Keratinocyte (primary cell): Measurements from ENCODE around the gene ELOVL6. TPM values are rescaled to one million over a fixed set of nuclear protein-coding genes. Genes with fewer than 3 reads are reported as not detected.

Experiments
- DNase-seq: peaks from one replicate; pipeline ENCODE4 v3.0.0-alpha.2; 2011; ENCODE audit warnings: low read depth, missing footprints, low spot score
- FAIRE-seq: peaks from 2 replicates; lab custom pipeline; 2011; peaks lifted over from hg19 to GRCh38; lab: Jason Lieb, UNC
- H2AFZ ChIP-seq: 2 replicates; pipeline ENCODE4 v1.6.0; 2012; ENCODE audit warnings: low read length, control low read depth, inconsistent platforms; ENCODE audit not compliant: control insufficient read depth
- H3K27ac ChIP-seq: 2 replicates; pipeline ENCODE4 v1.5.1; 2011; ENCODE audit warnings: low read length; ENCODE audit not compliant: control insufficient read depth, insufficient read depth
- H3K27me3 ChIP-seq: 3 replicates; pipeline ENCODE4 v1.6.0; 2011; ENCODE audit warnings: low read length; ENCODE audit not compliant: control insufficient read depth, insufficient read depth; ENCODE audit errors: extremely low read depth
- H3K36me3 ChIP-seq, 2 experiments: 2 replicates in 1 of 2; 3 replicates in 1 of 2; pipeline ENCODE4 v1.5.1; 2011; ENCODE audit warnings: low read length in 2 of 2, mild to moderate bottlenecking in 1 of 2; ENCODE audit not compliant: control insufficient read depth in 2 of 2, insufficient read depth in 2 of 2; ENCODE audit errors: extremely low read depth in 1 of 2
- H3K4me1 ChIP-seq: 3 replicates; pipeline ENCODE4 v1.5.1; 2011; ENCODE audit warnings: low read length; ENCODE audit not compliant: control insufficient read depth, insufficient read depth; ENCODE audit errors: extremely low read depth
- H3K4me2 ChIP-seq: 3 replicates; pipeline ENCODE4 v1.6.0; 2011; ENCODE audit warnings: low read depth, low read length; ENCODE audit not compliant: control insufficient read depth, insufficient read depth; ENCODE audit errors: extremely low read depth
- H3K4me3 ChIP-seq, 3 experiments: fragments of 200-600 bp in 1 of 3; sonication (generic) in 1 of 3; 2 replicates in 2 of 3; 3 replicates in 1 of 3; pipeline ENCODE4 v1.5.1; 2011 to 2016; ENCODE audit warnings: low read length in 3 of 3, mild to moderate bottlenecking in 3 of 3, control low read depth in 2 of 3, inconsistent platforms in 1 of 3, low read depth in 1 of 3, mixed read lengths in 1 of 3, mixed run types in 1 of 3, moderate library complexity in 1 of 3; ENCODE audit not compliant: control insufficient read depth in 2 of 3, insufficient read depth in 2 of 3; ENCODE audit errors: extremely low read depth in 1 of 3
- H3K79me2 ChIP-seq: 2 replicates; pipeline ENCODE4 v1.6.0; 2012; ENCODE audit warnings: low read length; ENCODE audit not compliant: control insufficient read depth, insufficient read depth
- H3K9ac ChIP-seq: 3 replicates; pipeline ENCODE4 v1.6.0; 2011; ENCODE audit warnings: low read length; ENCODE audit not compliant: control insufficient read depth, insufficient read depth; ENCODE audit errors: extremely low read depth
- H3K9me1 ChIP-seq: 3 replicates; pipeline ENCODE4 v1.6.0; 2011; ENCODE audit warnings: low read length; ENCODE audit not compliant: control insufficient read depth, insufficient read depth; ENCODE audit errors: extremely low read depth
- H3K9me3 ChIP-seq: 2 replicates; pipeline ENCODE4 v1.5.1; 2012; ENCODE audit warnings: low read depth, low read length; ENCODE audit not compliant: control insufficient read depth
- H4K20me1 ChIP-seq: 3 replicates; pipeline ENCODE4 v1.6.0; 2011; ENCODE audit warnings: low read length; ENCODE audit not compliant: control insufficient read depth, insufficient read depth; ENCODE audit errors: extremely low read depth
- EZH2 ChIP-seq: IDR thresholded peaks from one replicate; pipeline ENCODE4 v1.6.1; 2012; ENCODE audit warnings: inconsistent platforms, mild to moderate bottlenecking, low read length, moderate library complexity
- dilution Hi-C: fragments of 300-500 bp; cut with MboI; formaldehyde crosslinking; loops from one replicate; pipeline ENCODE4 v1.7.0; 2020; ENCODE audit warnings: low sequenced_read_pairs; ENCODE audit not compliant: extremely low pct_ligation_motif_present
- polyA plus RNA-seq, 5 experiments: library from polyadenylated mRNA; depleted of rRNA in 3 of 5; stranded (reverse) in 3 of 5; stranded (forward) in 1 of 5; unstranded in 1 of 5; fragments of >200 nt; gene quantifications; 1 replicate in 1 of 5; 2 replicates in 3 of 5; 3 replicates in 1 of 5; pipeline versions ENCODE4 v1.2.1 to v1.2.3, GENCODE V29; 2011 to 2012; ENCODE audit warnings: missing spikeins in 2 of 5, low read depth in 1 of 5, low replicate concordance in 1 of 5
- TF ChIP-seq, protein P1 (sequence below), 3 experiments: IDR thresholded peaks in 1 of 3; conservative IDR thresholded peaks in 1 of 3; optimal IDR thresholded peaks in 1 of 3; 2 replicates in 2 of 3; 3 replicates in 1 of 3; pipeline versions ENCODE3 to v1.5.1; 2011; ENCODE audit warnings: low read length in 3 of 3, mild to moderate bottlenecking in 3 of 3, moderate library complexity in 2 of 3, control low read depth in 1 of 3, inconsistent platforms in 1 of 3; ENCODE audit not compliant: insufficient read depth in 2 of 3; ENCODE audit errors: extremely low read depth in 1 of 3

Gene ELOVL6
- polyA plus RNA-seq, 1 donor (not counting 4 experiments of a cell fraction or from before 2014, with no cell fraction given) = 65.9 TPM

DNA sequence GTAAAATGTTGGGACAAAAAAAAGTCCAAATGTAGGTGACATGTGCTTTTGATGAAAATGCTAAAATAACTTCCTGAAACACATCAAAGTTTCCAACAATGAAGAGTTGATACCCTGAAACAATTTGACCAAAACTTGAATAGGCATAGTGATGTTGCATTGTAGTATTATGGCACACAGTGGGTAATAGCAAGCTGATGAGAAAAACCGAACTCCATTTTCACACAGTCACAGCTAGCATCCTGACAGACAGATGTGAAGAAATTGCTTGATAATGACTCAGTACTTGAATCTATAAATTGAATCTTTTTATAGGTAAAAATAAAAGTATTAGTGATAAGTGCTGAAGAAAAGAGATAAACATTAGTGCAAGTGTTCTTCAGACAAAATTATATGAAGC lies 122.5 kb downstream of the ELOVL6 start:
- H3K9me3 ChIP-seq = no peaks in the 10 kb centered on the region
- H3K27me3 ChIP-seq = no peaks in the 10 kb centered on the region
- dilution Hi-C loops = no loop called here
- no peak overlapping the region for H2AFZ ChIP-seq
- TF ChIP-seq, protein P1, sequence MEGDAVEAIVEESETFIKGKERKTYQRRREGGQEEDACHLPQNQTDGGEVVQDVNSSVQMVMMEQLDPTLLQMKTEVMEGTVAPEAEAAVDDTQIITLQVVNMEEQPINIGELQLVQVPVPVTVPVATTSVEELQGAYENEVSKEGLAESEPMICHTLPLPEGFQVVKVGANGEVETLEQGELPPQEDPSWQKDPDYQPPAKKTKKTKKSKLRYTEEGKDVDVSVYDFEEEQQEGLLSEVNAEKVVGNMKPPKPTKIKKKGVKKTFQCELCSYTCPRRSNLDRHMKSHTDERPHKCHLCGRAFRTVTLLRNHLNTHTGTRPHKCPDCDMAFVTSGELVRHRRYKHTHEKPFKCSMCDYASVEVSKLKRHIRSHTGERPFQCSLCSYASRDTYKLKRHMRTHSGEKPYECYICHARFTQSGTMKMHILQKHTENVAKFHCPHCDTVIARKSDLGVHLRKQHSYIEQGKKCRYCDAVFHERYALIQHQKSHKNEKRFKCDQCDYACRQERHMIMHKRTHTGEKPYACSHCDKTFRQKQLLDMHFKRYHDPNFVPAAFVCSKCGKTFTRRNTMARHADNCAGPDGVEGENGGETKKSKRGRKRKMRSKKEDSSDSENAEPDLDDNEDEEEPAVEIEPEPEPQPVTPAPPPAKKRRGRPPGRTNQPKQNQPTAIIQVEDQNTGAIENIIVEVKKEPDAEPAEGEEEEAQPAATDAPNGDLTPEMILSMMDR (optimal IDR thresholded peaks at IDR 0.05 in 1 of 3, IDR thresholded peaks at IDR 0.05 in 1 of 3, conservative IDR thresholded peaks at IDR 0.05 in 1 of 3; ENCODE audit: extremely low read depth in 1 of 3, insufficient read depth in 2 of 3, low read length in 3 of 3) = no peak
- no peak for TF ChIP-seq EZH2
- no peak overlapping the region for H3K4me2 ChIP-seq
- H3K36me3 ChIP-seq = peaks cover 0 to 2% of the 10 kb centered on the region in 2 experiments
- DNase-seq (no peak), FAIRE-seq (no peak)
- no peaks in the 10 kb centered on the region for H3K4me1 ChIP-seq
- H3K79me2 ChIP-seq = peaks cover 2% of the 10 kb centered on the region
- no peaks in the 10 kb centered on the region for H3K9me1 ChIP-seq
- no peak overlapping the region for H3K4me3 ChIP-seq
- no peak overlapping the region for H3K27ac ChIP-seq
- H3K9ac ChIP-seq = no peak overlapping the region
- H4K20me1 ChIP-seq = no peaks in the 10 kb centered on the region

- H3K9me1 ChIP-seq = no peaks in the 10 kb centered on the region
- no peak overlapping the region for H2AFZ ChIP-seq
- no peaks in the 10 kb centered on the region for H3K27me3 ChIP-seq
- FAIRE-seq = peak; percentile 17
- dilution Hi-C loops = no loop called here
- H3K9me3 ChIP-seq = no peaks in the 10 kb centered on the region
- H3K9ac ChIP-seq = no peak overlapping the region
- DNase-seq = no peak
- no peak overlapping the region for H3K27ac ChIP-seq
- H4K20me1 ChIP-seq = no peaks in the 10 kb centered on the region
- no peaks in the 10 kb centered on the region for H3K4me1 ChIP-seq
- H3K4me2 ChIP-seq = no peak overlapping the region
- TF ChIP-seq, protein P1 (optimal IDR thresholded peaks at IDR 0.05 in 1 of 3, IDR thresholded peaks at IDR 0.05 in 1 of 3, conservative IDR thresholded peaks at IDR 0.05 in 1 of 3; ENCODE audit: extremely low read depth in 1 of 3, insufficient read depth in 2 of 3, low read length in 3 of 3) = no peak
- TF ChIP-seq EZH2 = no peak
- peaks cover 2% of the 10 kb centered on the region for H3K79me2 ChIP-seq
- H3K4me3 ChIP-seq = no peak overlapping the region
- H3K36me3 ChIP-seq = peaks cover 0 to 2% of the 10 kb centered on the region in 2 experiments
These were observed 123.2 kb downstream of the ELOVL6 start for GRCh38 chr4:110075083-110075738.
